ENCODE data around the gene PADI6. TPM values are rescaled to one million over a fixed set of nuclear protein-coding genes. Genes with fewer than 3 reads are reported as not detected.

The PADI6 gene
- total and polyA plus RNA-seq, 8 donors: not detected

GRCh38 chr1:17361687-17362086 lies 10.3 kb upstream of the PADI6 start:
- H3K9me3 ChIP-seq: no peaks in the 10 kb centered on the region
- TF ChIP-seq CTCF (IDR thresholded peaks at IDR 0.05): no peak
- no peak for ATAC-seq
- 75 to 76% methylated on average over 4 of the region's 4 CpGs for WGBS, 2 donors
- intact Hi-C loops (cut with DNase I): no loop called here
- H3K36me3 ChIP-seq: no peaks in the 10 kb centered on the region
- FAIRE-seq: no peak
- H3K4me3 ChIP-seq: no peak overlapping the region
- H3K4me1 ChIP-seq: no peaks in the 10 kb centered on the region
- no peak overlapping the region for H3K27ac ChIP-seq
- no peaks in the 10 kb centered on the region for H3K27me3 ChIP-seq
- DNase-seq: no peak

DNA sequence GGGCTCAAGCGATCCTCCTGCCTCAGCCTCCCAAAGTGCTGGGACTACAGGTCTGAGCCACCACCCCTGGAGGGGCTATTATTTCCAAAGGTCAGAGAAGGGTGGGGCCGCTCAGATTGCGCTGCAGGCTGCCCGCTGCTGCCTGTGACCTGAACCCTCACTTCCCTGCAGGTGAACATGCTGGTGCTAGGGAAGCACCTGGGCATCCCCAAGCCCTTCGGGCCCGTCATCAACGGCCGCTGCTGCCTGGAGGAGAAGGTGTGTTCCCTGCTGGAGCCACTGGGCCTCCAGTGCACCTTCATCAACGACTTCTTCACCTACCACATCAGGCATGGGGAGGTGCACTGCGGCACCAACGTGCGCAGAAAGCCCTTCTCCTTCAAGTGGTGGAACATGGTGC lies 8.6 kb upstream of the PADI6 start:
- no peaks in the 10 kb centered on the region for H3K9me3 ChIP-seq
- H3K4me3 ChIP-seq: no peak overlapping the region
- no peak overlapping the region for H3K27ac ChIP-seq
- H3K27me3 ChIP-seq: no peaks in the 10 kb centered on the region
- ATAC-seq: no peak
- WGBS, 2 donors: 72 to 73% methylated on average over 12 of the region's 12 CpGs
- no peak for FAIRE-seq
- intact Hi-C loops (cut with DNase I): no loop called here
- DNase-seq: no peak
- no peak for TF ChIP-seq CTCF (IDR thresholded peaks at IDR 0.05)
- no peaks in the 10 kb centered on the region for H3K4me1 ChIP-seq
- no peaks in the 10 kb centered on the region for H3K36me3 ChIP-seq

DNA sequence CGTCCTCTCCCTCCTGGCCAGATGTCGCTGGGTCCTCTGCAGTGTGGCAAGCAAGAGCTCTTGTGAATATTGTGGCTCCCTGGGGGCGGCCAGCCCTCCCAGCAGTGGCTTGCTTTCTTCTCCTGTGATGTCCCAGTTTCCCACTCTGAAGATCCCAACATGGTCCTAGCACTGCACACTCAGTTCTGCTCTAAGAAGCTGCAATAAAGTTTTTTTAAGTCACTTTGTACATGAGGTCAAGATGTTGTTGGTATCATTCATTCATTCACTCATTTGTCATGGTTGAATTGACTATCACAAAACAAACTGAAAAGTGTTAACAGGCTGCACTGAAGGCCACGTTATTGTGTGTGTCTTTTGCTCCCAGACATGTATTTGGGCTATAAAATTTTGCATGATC lies 8.2 kb upstream of the PADI6 start:
- WGBS, 2 donors: 51 to 62% methylated on average over 4 of the region's 4 CpGs
- FAIRE-seq: no peak
- H3K9me3 ChIP-seq: no peaks in the 10 kb centered on the region
- no peaks in the 10 kb centered on the region for H3K4me1 ChIP-seq
- no peaks in the 10 kb centered on the region for H3K27me3 ChIP-seq
- no peak overlapping the region for H3K4me3 ChIP-seq
- intact Hi-C loops (cut with DNase I): no loop called here
- no peak for DNase-seq
- no peak for TF ChIP-seq CTCF (IDR thresholded peaks at IDR 0.05)
- H3K27ac ChIP-seq: no peak overlapping the region
- no peaks in the 10 kb centered on the region for H3K36me3 ChIP-seq
- no peak for ATAC-seq

DNA sequence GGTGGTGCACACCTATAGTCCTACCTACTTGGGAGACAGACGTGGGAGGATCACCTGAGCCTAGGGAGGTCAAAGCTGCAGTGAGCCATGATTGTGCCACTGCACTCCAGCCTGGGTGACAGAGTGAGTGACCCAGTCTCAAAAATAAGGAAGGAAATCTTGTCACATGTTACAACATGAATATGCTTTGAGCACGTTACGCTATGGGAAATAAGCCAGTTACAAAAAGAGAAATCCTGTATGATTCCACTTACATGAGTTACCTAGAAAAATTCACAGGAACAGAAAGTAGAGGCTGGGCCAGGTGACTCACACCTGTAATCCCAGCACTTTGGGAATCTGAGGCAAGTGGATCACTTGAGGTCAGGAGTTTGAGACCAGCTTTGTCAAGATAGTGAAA lies 6.7 kb upstream of the PADI6 start:
- DNase-seq (no peak), FAIRE-seq (no peak), ATAC-seq (peak in 1 of 4 donors; percentile 39)
- intact Hi-C loops (cut with DNase I): no loop called here
- Histone ChIP-seq H3K36me3 (no peaks in the 10 kb centered on the region), H3K27ac (no peak overlapping the region), H3K27me3 (no peaks in the 10 kb centered on the region), H3K4me1 (no peaks in the 10 kb centered on the region), H3K4me3 (no peak overlapping the region), H3K9me3 (no peaks in the 10 kb centered on the region)
- TF ChIP-seq CTCF (IDR thresholded peaks at IDR 0.05): no peak
- 83 to 85% methylated on average over 3 of the region's 3 CpGs for WGBS, 2 donors

DNA sequence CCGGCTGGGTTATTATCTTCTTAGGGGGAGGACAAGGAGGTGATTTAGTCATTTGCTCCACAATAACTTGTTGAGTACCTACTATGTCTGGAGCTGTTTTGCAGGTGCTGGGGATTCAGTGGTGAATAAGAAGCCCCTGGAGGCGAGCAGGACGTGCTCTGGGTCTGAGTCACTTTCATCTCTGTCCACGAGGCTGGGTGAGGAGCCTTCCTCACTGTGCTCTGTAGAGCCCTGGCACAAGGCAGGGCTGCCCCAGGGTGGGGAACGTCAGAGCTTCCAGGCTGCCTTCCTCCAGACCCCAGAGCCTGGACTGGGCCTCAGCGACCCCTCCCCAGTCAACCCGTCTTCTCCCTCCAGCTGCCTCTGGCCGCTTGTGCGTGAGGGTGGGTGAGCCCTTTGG lies 2.5 kb upstream of the PADI6 start:
- FAIRE-seq: no peak

More for the DNA sequence above, 2.5 kb upstream of the PADI6 start:
- no peaks in the 10 kb centered on the region for H3K36me3 ChIP-seq
- H3K27me3 ChIP-seq: no peaks in the 10 kb centered on the region
- WGBS, 2 donors: 61 to 71% methylated on average over 9 of the region's 9 CpGs
- ATAC-seq: no peak
- no peak for TF ChIP-seq CTCF (IDR thresholded peaks at IDR 0.05)
- no peak overlapping the region for H3K4me3 ChIP-seq
- intact Hi-C loops (cut with DNase I): no loop called here
- DNase-seq: no peak
- no peak overlapping the region for H3K27ac ChIP-seq
- H3K9me3 ChIP-seq: no peaks in the 10 kb centered on the region
- no peaks in the 10 kb centered on the region for H3K4me1 ChIP-seq

Measured in pancreas (tissue), 10 donors.